Osteoblast (primary cell): ENCODE results near the gene EIF1AD. TPM values are rescaled to one million over a fixed set of nuclear protein-coding genes. Genes with fewer than 3 reads are reported as not detected.

Experiments used
- DNase-seq: peaks from one replicate; pipeline ENCODE4 v3.0.0; 2011; ENCODE audit warnings: low spot score, mixed read lengths; ENCODE audit not compliant: insufficient read length; ENCODE audit errors: missing footprints
- H2AFZ ChIP-seq: 2 replicates; pipeline ENCODE4 v1.6.0; 2011; ENCODE audit warnings: mild to moderate bottlenecking, low read length
- H3K27ac ChIP-seq: 2 replicates; pipeline ENCODE4 v1.5.1; 2011; ENCODE audit warnings: mild to moderate bottlenecking, low read depth, low read length, moderate library complexity
- H3K27me3 ChIP-seq: 2 replicates; pipeline ENCODE4 v1.6.0; 2012; ENCODE audit warnings: mild to moderate bottlenecking, control low read depth, inconsistent platforms, low read length, moderate library complexity; ENCODE audit not compliant: insufficient read depth
- H3K36me3 ChIP-seq: 2 replicates; pipeline ENCODE4 v1.5.1; 2011; ENCODE audit warnings: mild to moderate bottlenecking, low read length, control low read depth, moderate library complexity; ENCODE audit not compliant: insufficient read depth
- H3K4me1 ChIP-seq: 2 replicates; pipeline ENCODE4 v1.5.1; 2011; ENCODE audit warnings: mild to moderate bottlenecking, low read length, control low read depth, moderate library complexity; ENCODE audit not compliant: insufficient read depth
- H3K4me2 ChIP-seq: 2 replicates; pipeline ENCODE4 v1.6.0; 2011; ENCODE audit warnings: mild to moderate bottlenecking, low read length; ENCODE audit not compliant: insufficient read depth
- H3K4me3 ChIP-seq: fragments of 200-600 bp; sonication (generic); 3 replicates; pipeline ENCODE4 v1.5.1; 2012; ENCODE audit warnings: mild to moderate bottlenecking, low read length, inconsistent platforms; ENCODE audit not compliant: insufficient read depth
- H3K79me2 ChIP-seq: 2 replicates; pipeline ENCODE4 v1.6.0; 2012; ENCODE audit warnings: mild to moderate bottlenecking, low read length, control low read depth, inconsistent platforms; ENCODE audit not compliant: insufficient read depth
- H3K9me3 ChIP-seq: 2 replicates; pipeline ENCODE4 v1.5.1; 2011; ENCODE audit warnings: low read depth, low read length, control low read depth
- H4K20me1 ChIP-seq: 2 replicates; pipeline ENCODE4 v1.6.0; 2012; ENCODE audit warnings: mild to moderate bottlenecking, low read length, control low read depth; ENCODE audit not compliant: insufficient read depth
- total RNA-seq: library from RNA; depleted of rRNA; stranded (reverse); fragments of >200 nt; gene quantifications from 2 replicates; pipeline ENCODE4 v1.2.3, GENCODE V29; 2012
- TF ChIP-seq, protein P1 (sequence below): IDR thresholded peaks from 2 replicates; pipeline ENCODE4 v1.5.1; 2011; ENCODE audit warnings: mild to moderate bottlenecking, low read depth, low read length, moderate library complexity; ENCODE audit errors: extremely low read depth

Gene EIF1AD
- total RNA-seq, 1 donor = 28.6 TPM

DNA sequence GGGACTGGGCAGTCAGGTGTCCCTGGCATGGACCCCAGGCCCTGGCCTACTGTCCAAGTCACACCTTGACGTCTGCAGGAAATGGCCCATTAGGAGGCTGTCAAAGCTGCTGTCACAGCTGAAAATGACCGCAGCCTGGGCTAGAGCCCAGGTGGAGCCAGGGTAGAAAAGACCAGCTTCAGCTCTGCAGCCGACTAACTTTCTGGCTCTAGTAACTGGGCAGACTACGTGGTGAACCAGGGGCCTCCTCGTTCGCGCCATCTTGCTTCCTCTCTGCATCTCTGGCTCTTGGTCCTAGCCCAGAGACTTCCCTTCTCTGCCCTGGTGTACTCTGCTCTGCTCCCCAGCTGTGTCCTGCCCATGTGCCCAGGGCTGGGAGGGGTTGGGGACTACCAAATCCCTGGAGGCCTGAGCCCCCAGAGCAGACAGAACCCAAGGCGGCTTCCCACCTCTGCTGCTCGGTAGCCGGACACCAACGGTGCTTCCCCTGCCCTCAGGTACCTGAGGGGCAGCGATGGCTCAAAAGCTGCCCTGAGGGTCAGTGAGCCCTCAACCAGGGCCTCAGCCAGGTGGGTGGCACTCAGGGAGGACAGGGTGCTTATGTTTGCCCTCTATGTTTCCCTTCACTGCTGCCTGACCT, 20.7 kb downstream of the EIF1AD start:
- no peaks in the 10 kb centered on the region for H3K4me1 ChIP-seq
- no peaks in the 10 kb centered on the region for H4K20me1 ChIP-seq
- DNase-seq = peak; percentile 59
- TF ChIP-seq, protein P1, sequence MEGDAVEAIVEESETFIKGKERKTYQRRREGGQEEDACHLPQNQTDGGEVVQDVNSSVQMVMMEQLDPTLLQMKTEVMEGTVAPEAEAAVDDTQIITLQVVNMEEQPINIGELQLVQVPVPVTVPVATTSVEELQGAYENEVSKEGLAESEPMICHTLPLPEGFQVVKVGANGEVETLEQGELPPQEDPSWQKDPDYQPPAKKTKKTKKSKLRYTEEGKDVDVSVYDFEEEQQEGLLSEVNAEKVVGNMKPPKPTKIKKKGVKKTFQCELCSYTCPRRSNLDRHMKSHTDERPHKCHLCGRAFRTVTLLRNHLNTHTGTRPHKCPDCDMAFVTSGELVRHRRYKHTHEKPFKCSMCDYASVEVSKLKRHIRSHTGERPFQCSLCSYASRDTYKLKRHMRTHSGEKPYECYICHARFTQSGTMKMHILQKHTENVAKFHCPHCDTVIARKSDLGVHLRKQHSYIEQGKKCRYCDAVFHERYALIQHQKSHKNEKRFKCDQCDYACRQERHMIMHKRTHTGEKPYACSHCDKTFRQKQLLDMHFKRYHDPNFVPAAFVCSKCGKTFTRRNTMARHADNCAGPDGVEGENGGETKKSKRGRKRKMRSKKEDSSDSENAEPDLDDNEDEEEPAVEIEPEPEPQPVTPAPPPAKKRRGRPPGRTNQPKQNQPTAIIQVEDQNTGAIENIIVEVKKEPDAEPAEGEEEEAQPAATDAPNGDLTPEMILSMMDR = no peak
- no peaks in the 10 kb centered on the region for H3K9me3 ChIP-seq
- H2AFZ ChIP-seq = no peak overlapping the region
- no peaks in the 10 kb centered on the region for H3K79me2 ChIP-seq
- no peak overlapping the region for H3K4me3 ChIP-seq
- no peak overlapping the region for H3K4me2 ChIP-seq
- no peaks in the 10 kb centered on the region for H3K27me3 ChIP-seq
- H3K36me3 ChIP-seq = peaks cover 35% of the 10 kb centered on the region
- no peak overlapping the region for H3K27ac ChIP-seq

DNA sequence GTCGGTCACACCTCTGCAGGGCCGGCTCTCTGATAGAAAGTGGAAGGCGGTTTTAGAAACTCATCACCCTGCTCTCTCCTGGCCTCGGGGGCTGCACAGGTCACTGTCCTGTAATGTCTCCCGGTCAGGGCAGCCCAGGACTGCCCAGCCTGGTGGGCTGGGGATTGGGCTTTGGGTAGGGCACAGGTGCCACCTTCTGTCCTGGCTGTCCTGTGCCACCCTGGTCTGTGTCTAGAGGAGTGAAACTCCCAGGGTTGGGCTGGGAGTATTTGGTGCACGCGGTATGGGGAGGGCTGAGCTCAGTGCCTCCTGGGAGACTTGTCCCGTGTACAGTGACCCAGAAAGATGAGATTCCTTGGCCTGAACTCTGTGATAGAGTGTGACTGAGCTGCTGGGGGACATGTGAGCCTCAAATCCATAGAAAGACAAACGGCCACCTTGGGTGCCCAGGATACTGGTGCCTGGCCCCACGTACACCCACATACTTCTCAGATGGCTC, 22.6 kb downstream of the EIF1AD start:
- H3K27me3 ChIP-seq = no peaks in the 10 kb centered on the region
- DNase-seq = peak; percentile 18
- peaks cover 43% of the 10 kb centered on the region for H3K36me3 ChIP-seq
- no peaks in the 10 kb centered on the region for H3K9me3 ChIP-seq
- no peak overlapping the region for H3K4me3 ChIP-seq
- H3K27ac ChIP-seq = no peak overlapping the region
- no peaks in the 10 kb centered on the region for H4K20me1 ChIP-seq
- H3K4me2 ChIP-seq = no peak overlapping the region
- H2AFZ ChIP-seq = no peak overlapping the region
- no peaks in the 10 kb centered on the region for H3K79me2 ChIP-seq
- no peaks in the 10 kb centered on the region for H3K4me1 ChIP-seq
- TF ChIP-seq, protein P1 = no peak

DNA sequence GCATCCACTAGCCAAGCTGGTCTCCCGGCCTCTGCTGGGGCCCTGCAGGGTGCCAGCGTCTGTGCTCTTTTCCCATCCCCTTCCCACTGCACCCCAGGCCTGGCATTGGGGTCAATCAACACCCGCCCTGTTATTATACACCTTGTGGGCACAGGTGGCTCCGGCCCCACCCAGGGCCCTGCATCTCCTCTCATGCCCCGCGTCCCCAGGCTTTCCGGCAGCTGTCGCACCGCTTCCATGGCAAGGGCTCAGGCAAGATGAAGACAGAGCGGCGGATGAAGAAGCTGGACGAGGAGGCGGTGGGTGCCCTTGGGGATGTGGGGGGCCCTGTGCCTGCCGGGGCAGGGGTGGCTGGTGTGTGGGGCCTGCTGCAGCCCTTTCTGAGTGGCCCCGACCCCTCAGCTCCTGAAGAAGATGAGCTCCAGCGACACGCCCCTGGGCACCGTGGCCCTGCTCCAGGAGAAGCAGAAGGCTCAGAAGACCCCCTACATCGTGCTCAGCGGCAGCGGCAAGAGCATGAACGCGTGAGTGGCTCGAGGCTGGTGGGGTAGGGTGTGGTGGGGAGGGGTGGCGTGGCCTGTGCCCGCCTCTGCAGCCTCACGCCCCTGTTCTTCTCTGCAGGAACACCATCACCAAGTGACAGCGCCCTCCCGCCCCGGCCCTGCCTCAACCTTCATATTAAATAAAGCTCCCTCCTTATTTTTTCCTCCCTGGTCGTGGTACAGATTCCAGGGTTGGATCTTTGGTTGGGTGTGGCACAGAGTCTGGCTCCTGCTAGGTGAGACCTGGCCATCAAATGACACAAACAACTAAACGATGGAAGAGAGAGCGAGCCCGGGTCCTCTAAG, 23.3 kb downstream of the EIF1AD start:
- TF ChIP-seq, protein P1 = no peak
- no peak overlapping the region for H3K4me3 ChIP-seq
- H3K79me2 ChIP-seq = no peaks in the 10 kb centered on the region
- H3K27me3 ChIP-seq = no peaks in the 10 kb centered on the region
- no peaks in the 10 kb centered on the region for H4K20me1 ChIP-seq
- H3K4me2 ChIP-seq = no peak overlapping the region
- no peak overlapping the region for H2AFZ ChIP-seq
- H3K36me3 ChIP-seq = peaks cover 46% of the 10 kb centered on the region
- no peak overlapping the region for H3K27ac ChIP-seq
- DNase-seq = peak; percentile 51
- no peaks in the 10 kb centered on the region for H3K4me1 ChIP-seq
- no peaks in the 10 kb centered on the region for H3K9me3 ChIP-seq
